NCI-H1105 (cell line): Measurements from ENCODE around the gene RILPL2.
"Not testable (repeated sequence)": the region's sequence is repeated elsewhere in the genome, so short reads cannot be mapped to it uniquely, and the experiment has no call there.

Experiments
- DNase-seq: peaks from one replicate; lab custom pipeline; 2025; lab: John Stamatoyannopoulos, UW

The RILPL2 gene

GRCh38 chr12:123401753-123402683, 34.5 kb downstream of the RILPL2 start:
- DNase-seq = no peak

DNA sequence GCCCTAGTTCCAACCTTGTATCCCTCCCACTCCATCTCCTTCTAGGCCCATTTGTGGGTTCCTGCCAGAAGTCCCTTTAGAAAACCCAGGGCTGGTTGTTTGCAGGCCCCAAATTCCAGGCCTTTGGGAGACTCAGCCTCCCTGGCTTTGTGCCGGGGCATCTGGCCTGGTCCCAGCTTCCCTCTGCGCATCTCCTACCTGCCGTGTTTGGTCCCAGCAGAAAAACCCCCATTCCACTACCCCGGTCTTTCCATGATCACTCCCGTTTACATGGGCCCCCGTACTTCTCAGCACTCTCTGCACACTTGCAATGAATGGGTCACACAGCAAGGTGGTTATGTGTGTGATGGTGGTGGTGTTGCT, 37.2 kb downstream of the RILPL2 start:
- DNase-seq = no peak

DNA sequence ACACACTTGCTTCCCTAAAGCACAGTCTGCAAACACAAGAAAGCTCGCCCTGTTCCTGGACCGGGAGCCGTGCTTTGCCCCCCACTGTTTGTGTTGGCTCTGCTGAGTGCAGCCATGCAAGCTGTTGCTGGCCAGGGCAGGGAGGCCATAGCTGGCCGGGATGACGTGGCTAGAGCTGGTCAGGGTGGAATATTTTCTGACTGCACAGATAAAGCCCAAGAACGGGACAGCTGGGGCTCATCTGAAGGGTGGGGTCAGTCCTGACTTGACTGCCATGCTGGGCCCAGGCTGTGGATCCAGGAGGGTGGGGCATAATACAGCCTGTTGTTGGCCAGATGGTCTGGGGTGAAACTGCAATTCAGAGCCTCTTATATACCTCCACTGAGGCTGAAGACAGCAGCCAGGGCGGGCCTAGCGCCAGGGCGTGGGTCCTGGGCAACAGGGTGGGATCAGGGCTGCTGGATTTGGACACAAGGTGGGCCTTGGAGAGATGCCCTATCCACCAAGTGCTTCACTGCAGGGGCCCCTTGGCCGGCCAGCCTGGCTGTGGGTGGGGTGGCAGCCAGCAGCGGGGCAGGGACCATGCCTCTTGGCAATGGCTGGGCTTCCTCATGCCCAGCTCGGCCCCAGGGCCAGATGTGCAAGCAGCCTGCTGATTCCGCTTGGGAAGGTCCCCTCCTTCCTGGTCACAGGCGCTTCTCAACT, 37.8 kb downstream of the RILPL2 start:
- no peak for DNase-seq

DNA sequence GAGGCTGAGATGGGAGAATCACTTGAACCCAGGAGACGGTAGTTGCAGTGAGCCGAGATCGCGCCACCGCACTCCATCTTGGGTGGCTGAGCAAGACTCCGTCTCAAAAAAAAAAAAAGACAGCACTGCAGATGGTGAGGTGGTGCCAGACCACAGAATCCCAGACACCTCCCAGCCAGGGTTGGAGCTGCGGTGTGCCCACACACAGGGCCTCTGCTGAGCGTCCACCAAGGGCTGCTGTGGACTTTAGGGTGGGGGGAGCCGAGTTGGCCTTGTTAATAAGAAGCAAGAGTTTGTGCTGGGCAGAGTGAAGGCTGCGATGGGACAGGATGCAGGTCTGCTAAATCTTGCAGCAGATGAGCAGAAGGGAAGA, 38.3 kb downstream of the RILPL2 start:
- no peak for DNase-seq

DNA sequence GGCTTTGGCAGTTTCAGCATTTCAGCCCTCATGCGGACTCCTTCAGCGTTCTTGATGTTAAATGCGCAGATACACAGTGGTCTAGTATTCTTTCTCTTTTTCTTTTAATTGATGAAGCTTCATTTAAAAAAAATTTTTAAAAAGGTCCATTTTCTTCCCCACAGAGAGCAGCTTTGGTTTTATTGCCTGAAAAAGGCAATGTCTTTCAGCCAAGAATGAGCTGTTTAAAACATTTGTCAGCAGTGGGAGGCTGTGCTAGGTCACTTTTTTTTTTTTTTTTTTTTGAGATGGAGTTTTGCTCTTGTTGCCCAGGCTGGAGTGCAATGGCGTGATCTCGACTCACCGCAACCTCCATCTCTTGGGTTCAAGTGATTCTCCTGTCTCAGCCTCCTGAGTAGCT, 39.1 kb downstream of the RILPL2 start:
- no peak for DNase-seq

GRCh38 chr12:123396954-123397353, 39.5 kb downstream of the RILPL2 start:
- no peak for DNase-seq

- no peak for DNase-seq
These were observed 39.9 kb downstream of the RILPL2 start for GRCh38 chr12:123396543-123396942.

- no peak for DNase-seq
These were observed 41.2 kb downstream of the RILPL2 start for GRCh38 chr12:123395236-123395635.

DNA sequence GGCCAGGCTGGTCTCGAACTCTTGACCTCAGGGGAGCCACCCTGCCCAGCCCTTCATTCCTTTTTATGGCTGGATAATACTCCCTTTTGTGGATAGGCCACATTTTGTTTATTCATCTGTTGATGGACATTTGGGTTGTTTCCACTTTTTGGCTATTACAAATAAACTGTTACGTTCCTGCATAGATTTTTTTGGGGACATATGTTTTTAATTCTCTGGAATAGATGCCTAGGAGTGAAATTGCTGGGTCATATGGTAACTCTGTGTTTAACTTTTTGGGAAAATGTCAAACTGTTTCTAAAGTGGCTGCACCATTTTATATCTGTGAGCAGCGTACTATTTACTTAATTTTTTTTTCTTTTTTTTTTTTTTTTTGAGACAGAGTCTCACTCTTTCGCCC, 42.7 kb downstream of the RILPL2 start:
- no peak for DNase-seq

GRCh38 chr12:123391546-123392343, 44.7 kb downstream of the RILPL2 start:
- no peak for DNase-seq

- no peak for DNase-seq
These were observed 45.7 kb downstream of the RILPL2 start for GRCh38 chr12:123390498-123391426.

DNA sequence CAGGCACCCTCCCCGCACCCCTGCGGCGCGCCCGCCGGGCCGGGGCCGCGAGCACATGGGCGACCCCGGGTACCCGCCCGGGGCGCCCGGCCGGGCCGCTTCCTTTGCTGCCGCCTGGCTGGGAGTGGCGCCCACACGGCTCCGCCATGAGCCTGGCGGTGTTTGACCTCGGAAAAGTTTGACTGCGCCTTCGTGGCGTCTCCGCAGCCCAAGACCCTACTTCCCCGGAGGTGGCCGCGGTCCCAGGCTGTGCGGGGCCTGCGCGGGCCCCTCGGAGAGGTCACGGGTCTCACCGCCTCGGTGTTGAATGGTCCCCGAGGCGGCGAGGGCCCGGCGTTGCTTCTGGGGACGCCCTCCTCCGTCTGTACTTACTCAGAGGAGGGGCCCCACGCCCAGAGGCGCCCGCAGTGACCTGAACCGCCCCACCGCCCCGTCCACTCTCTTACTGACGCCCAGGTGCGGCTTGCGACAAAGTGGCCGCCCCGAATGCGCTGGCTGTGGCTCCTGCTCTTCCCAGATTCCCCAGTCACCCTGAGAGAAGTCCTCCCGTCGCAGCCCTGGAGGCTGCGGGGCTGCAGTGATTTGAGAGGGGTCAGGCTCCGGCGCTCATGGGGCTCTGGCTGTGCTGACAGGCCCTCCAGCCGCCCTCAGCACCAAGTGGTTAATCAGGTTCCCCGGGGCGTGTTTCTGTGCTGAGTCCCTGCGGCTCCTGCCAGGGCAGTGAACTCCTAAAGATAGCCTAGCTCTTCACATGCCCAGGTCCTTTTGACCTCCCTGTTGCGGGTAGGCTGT, 46.7 kb downstream of the RILPL2 start:
- no peak for DNase-seq

GRCh38 chr12:123388951-123389559, 47.4 kb downstream of the RILPL2 start:
- DNase-seq = no peak

- peak; percentile 51 for DNase-seq
These were observed 48.1 kb downstream of the RILPL2 start for GRCh38 chr12:123388177-123388950.

- DNase-seq = no peak
These were observed 48.8 kb downstream of the RILPL2 start for GRCh38 chr12:123387508-123388176.

DNA sequence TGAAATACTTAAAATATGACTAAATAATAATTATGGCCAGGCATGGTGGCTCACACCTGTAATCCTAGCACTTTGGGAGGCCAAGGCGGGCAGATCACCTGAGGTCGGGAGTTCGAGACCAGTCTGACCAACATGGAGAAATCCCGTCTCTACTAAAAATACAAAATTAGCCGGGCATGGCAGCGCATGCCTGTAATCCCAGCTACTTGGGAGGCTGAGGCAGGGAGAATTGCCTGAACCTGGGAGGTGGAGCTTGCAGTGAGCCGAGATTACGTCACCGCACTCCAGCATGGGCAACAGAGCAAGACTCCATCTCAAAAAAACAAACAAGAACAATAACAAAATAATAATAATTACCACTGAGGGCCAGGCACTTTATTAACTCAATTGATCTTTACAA, 50.9 kb downstream of the RILPL2 start:
- DNase-seq = not testable (repeated sequence)

GRCh38 chr12:123384994-123385376, 51.5 kb downstream of the RILPL2 start:
- no peak for DNase-seq

GRCh38 chr12:123384318-123384993, 52.0 kb downstream of the RILPL2 start:
- peak; percentile 45 for DNase-seq
